ENCODE results near the gene ACKR3.

Gene ACKR3

DNA sequence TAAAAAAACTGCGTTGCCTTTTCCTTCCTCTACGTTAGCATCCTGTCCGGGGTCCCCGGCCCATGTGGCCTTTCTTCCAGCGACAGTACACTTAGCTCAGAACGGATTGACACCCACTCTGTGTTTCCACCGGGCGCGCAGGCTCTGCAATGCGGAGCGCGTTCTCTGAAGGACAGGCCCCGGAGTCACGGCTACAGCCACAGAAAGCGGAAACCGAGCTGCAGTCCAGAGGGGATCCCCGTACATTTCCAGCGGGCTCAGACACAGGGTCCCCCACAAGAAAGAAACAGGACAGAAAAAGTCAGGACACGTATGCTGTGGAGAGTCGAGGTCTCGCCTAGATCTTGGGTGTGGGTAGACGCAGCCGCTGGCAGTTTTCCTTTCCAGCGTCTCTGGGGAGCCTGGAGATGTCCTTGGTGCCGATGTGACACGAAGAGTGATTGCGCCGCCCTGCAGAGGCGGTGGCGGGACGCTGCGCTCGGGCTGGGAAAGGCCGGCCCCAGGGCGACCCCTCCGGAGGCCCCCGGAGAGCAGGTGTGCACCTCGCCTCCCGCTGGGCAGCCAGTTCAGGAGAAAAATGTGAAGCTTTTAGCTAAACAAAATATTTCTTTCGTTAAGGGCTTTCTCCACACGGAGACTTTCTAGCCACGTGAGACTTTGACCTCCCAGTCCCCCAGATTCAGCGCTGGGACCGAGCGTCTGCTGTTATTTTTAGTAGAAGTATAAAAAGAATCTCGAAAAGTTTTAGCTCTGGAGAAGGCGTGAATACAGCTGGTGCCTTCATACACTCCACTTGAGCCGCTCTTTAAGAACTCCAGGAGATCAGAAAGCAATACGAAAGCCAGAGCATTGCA, 1.3 kb upstream of the ACKR3 start:
- Histone ChIP-seq H3K4me3 (ENCODE audit: low read length, poor library complexity, severe bottlenecking) (no peak overlapping the region), H2AFZ (ENCODE audit: low read length) (no peak overlapping the region), H3K79me2 (ENCODE audit: insufficient read depth, low read length) (peaks cover 6% of the 10 kb centered on the region; the same call in 1 of the 2 replicates), H3K36me3 (ENCODE audit: insufficient read depth, low read length) (no peaks in the 10 kb centered on the region), H3K9ac (ENCODE audit: low read depth, low read length, poor library complexity, severe bottlenecking) (no peak overlapping the region), H3K4me1 (ENCODE audit: insufficient read depth, low read length, poor library complexity, severe bottlenecking) (peaks cover 33% of the 10 kb centered on the region), H3K9me3 (ENCODE audit: insufficient read depth, low read depth, low read length) (no peaks in the 10 kb centered on the region), H3F3A (ENCODE audit: low read depth) (no peaks in the 10 kb centered on the region), H3K9me2 (replicated peaks; ENCODE audit: low read depth, low read length) (no peaks in the 10 kb centered on the region), H3K27me3 (ENCODE audit: insufficient read depth, low read length, poor library complexity, severe bottlenecking) (no peaks in the 10 kb centered on the region), H4K20me1 (ENCODE audit: insufficient read depth, low read length, poor library complexity, severe bottlenecking) (no peaks in the 10 kb centered on the region), H3K4me2 (ENCODE audit: low read depth, low read length, poor library complexity, severe bottlenecking) (no peak overlapping the region)
- no peak for TF ChIP-seq CTCF (conservative IDR thresholded peaks at IDR 0.05; ENCODE audit: low read length)
- TF ChIP-seq EZH2phosphoT487 (IDR thresholded peaks at IDR 0.05; ENCODE audit: borderline replicate concordance), result no peak

DNA sequence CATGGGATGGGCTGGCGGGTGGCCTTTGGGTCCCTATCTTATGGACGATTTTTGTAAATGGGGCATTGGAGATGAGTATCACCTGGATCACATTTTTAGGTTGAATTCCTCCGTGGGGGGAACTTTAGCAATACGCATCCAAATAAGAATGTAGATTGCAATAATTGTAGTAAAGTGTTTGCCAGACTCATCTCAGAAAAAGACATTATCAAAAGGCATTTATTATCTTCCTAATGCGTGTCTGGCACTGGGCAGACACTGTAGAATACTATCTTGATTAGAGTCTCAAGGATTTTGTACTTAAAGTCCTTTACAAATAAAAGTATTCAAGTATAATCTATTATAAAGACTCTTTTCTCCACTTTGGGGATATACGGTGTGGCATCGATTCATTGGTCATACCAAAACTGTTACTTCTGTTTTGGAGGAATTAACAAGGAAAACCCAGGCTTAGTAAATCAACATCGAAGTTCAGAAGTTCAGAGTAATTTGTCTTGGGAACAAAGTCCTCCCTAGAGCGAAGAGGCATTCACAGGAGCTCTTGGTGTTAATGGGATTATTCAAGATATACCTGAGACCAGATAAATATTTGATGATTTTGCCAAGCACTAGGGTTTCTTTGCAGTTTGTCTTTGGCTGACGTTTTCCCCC, 578 bp upstream of the ACKR3 start:
- Histone ChIP-seq H3K79me2 (ENCODE audit: insufficient read depth, low read length) (peaks cover 6% of the 10 kb centered on the region; the same call in 1 of the 2 replicates), H3K9me2 (replicated peaks; ENCODE audit: low read depth, low read length) (no peaks in the 10 kb centered on the region), H3F3A (ENCODE audit: low read depth) (no peaks in the 10 kb centered on the region), H3K9me3 (ENCODE audit: insufficient read depth, low read depth, low read length) (no peaks in the 10 kb centered on the region), H3K9ac (ENCODE audit: low read depth, low read length, poor library complexity, severe bottlenecking) (no peak overlapping the region), H3K4me1 (ENCODE audit: insufficient read depth, low read length, poor library complexity, severe bottlenecking) (peaks cover 33% of the 10 kb centered on the region), H2AFZ (ENCODE audit: low read length) (no peak overlapping the region), H3K4me2 (ENCODE audit: low read depth, low read length, poor library complexity, severe bottlenecking) (peak overlapping the region; percentile 69), H3K27me3 (ENCODE audit: insufficient read depth, low read length, poor library complexity, severe bottlenecking) (no peaks in the 10 kb centered on the region), H3K36me3 (ENCODE audit: insufficient read depth, low read length) (no peaks in the 10 kb centered on the region), H4K20me1 (ENCODE audit: insufficient read depth, low read length, poor library complexity, severe bottlenecking) (no peaks in the 10 kb centered on the region), H3K4me3 (ENCODE audit: low read length, poor library complexity, severe bottlenecking) (peak overlapping the region; percentile 3)
- TF ChIP-seq EZH2phosphoT487 (IDR thresholded peaks at IDR 0.05; ENCODE audit: borderline replicate concordance), result no peak
- no peak for TF ChIP-seq CTCF (conservative IDR thresholded peaks at IDR 0.05; ENCODE audit: low read length)

- H3K27me3 ChIP-seq (ENCODE audit: insufficient read depth, low read length, poor library complexity, severe bottlenecking), result no peaks in the 10 kb centered on the region
- peak overlapping the region; percentile 45 for H3K9ac ChIP-seq (ENCODE audit: low read depth, low read length, poor library complexity, severe bottlenecking)
- no peaks in the 10 kb centered on the region for H3K36me3 ChIP-seq (ENCODE audit: insufficient read depth, low read length)
- H3K4me3 ChIP-seq (ENCODE audit: low read length, poor library complexity, severe bottlenecking), result peak overlapping the region; percentile 54
- H3F3A ChIP-seq (ENCODE audit: low read depth), result no peaks in the 10 kb centered on the region
- TF ChIP-seq CTCF (conservative IDR thresholded peaks at IDR 0.05; ENCODE audit: low read length), result no peak
- no peak for TF ChIP-seq EZH2phosphoT487 (IDR thresholded peaks at IDR 0.05; ENCODE audit: borderline replicate concordance)
- H3K9me2 ChIP-seq (replicated peaks; ENCODE audit: low read depth, low read length), result no peaks in the 10 kb centered on the region
- H4K20me1 ChIP-seq (ENCODE audit: insufficient read depth, low read length, poor library complexity, severe bottlenecking), result no peaks in the 10 kb centered on the region
- peak overlapping the region; percentile 69 for H3K4me2 ChIP-seq (ENCODE audit: low read depth, low read length, poor library complexity, severe bottlenecking)
- H3K4me1 ChIP-seq (ENCODE audit: insufficient read depth, low read length, poor library complexity, severe bottlenecking), result peaks cover 33% of the 10 kb centered on the region
- no peaks in the 10 kb centered on the region for H3K9me3 ChIP-seq (ENCODE audit: insufficient read depth, low read depth, low read length)
- no peak overlapping the region for H2AFZ ChIP-seq (ENCODE audit: low read length)
- H3K79me2 ChIP-seq (ENCODE audit: insufficient read depth, low read length), result peaks cover 6% of the 10 kb centered on the region; the same call in 1 of the 2 replicates
These were observed 650 bp downstream of the ACKR3 start for GRCh38 chr2:236570081-236570868.
